HepG2 (cell line): ENCODE data around the gene ANXA6. TPM values are rescaled to one million over a fixed set of nuclear protein-coding genes. Genes with fewer than 3 reads are reported as not detected.

Experiments used
- ATAC-seq: fragments of 200-7000 bp; cut with Tn5 transposase; 3 replicates; pipeline ENCODE4 v1.9.1; 2020; ENCODE audit warnings: mild to moderate bottlenecking, moderate library complexity
- BruUV-seq: library from RNA; stranded (reverse); fragments of 400-500 nt; replicated peaks from 2 replicates; lab custom pipeline; 2021; lab: Mats Ljungman, UMichigan
- CTCF ChIA-PET: fragments of 300-600 bp; formaldehyde crosslinking; extraction: SDS; loops from one replicate; lab custom pipeline; 2021; ENCODE audit warnings: low total read pairs, inconsistent platforms, low intra/inter-chr PET ratio; lab: Yijun Ruan, JAX
- POLR2A ChIA-PET: fragments of 350-600 bp; sonication (Branson Sonifier 250); formaldehyde crosslinking; loops from one replicate; lab custom pipeline; 2020; ENCODE audit warnings: antibody characterized with exemption, inconsistent platforms; lab: Yijun Ruan, JAX
- DNase-seq: peaks from one replicate; pipeline ENCODE4 v3.0.0-alpha.2; 2015; ENCODE audit warnings: low spot score
- FAIRE-seq: peaks from 3 replicates; lab custom pipeline; 2011; peaks lifted over from hg19 to GRCh38; lab: Jason Lieb, UNC
- H2AFZ ChIP-seq: one replicate; pipeline ENCODE4 v1.6.1; 2011; ENCODE audit warnings: low read length, inconsistent platforms
- H3K27ac ChIP-seq: fragments of 300-600 bp; 3 replicates; pipeline ENCODE4 v1.8.0; 2011; ENCODE audit warnings: mixed run types, mild to moderate bottlenecking, mixed read lengths, low read length, inconsistent platforms; ENCODE audit not compliant: insufficient read depth; ENCODE audit errors: extremely low read length
- H3K27me3 ChIP-seq, 2 experiments: fragments of 200-600 bp in 1 of 2; 2 replicates in 1 of 2; 3 replicates in 1 of 2; pipeline versions ENCODE4 v1.6.0 to v1.8.0; 2011; ENCODE audit warnings: low read length in 2 of 2, mild to moderate bottlenecking in 2 of 2, moderate library complexity in 2 of 2, inconsistent platforms in 1 of 2; ENCODE audit not compliant: insufficient read depth in 2 of 2, control insufficient read depth in 1 of 2
- H3K36me3 ChIP-seq, 2 experiments: fragments of 200-600 bp in 1 of 2; replicated peaks in 1 of 2; 2 replicates in 1 of 2; 3 replicates in 1 of 2; pipeline versions ENCODE4 v1.5.1 to v1.8.0; 2011; ENCODE audit warnings: low read length in 2 of 2, inconsistent platforms in 1 of 2; ENCODE audit not compliant: insufficient read depth in 2 of 2, control insufficient read depth in 1 of 2
- H3K4me1 ChIP-seq: 2 replicates; pipeline ENCODE4 v1.5.1; 2012; ENCODE audit warnings: low read length, inconsistent platforms; ENCODE audit not compliant: insufficient read depth
- H3K4me2 ChIP-seq: 2 replicates; pipeline ENCODE4 v1.6.0; 2011; ENCODE audit warnings: low read depth, low read length, inconsistent platforms
- H3K4me3 ChIP-seq, 3 experiments: fragments of 200-600 bp in 1 of 3; sonication (generic), shearing (Covaris generic) in 1 of 3; replicated peaks in 1 of 3; 2 replicates each; pipeline ENCODE4 v1.5.1; 2011 to 2016; ENCODE audit warnings: low read length in 3 of 3, inconsistent platforms in 2 of 3, low read depth in 2 of 3, mild to moderate bottlenecking in 2 of 3, control low read depth in 1 of 3, mixed read lengths in 1 of 3; ENCODE audit not compliant: insufficient read depth in 1 of 3
- H3K79me2 ChIP-seq: one replicate; pipeline ENCODE4 v1.6.1; 2011; ENCODE audit warnings: low read length, inconsistent platforms; ENCODE audit not compliant: insufficient read depth
- H3K9ac ChIP-seq: 2 replicates; pipeline ENCODE4 v1.6.0; 2011; ENCODE audit warnings: mild to moderate bottlenecking, low read depth, low read length, inconsistent platforms; ENCODE audit not compliant: insufficient read depth
- H3K9me3 ChIP-seq: 2 replicates; pipeline ENCODE4 v1.5.1; 2012; ENCODE audit warnings: mild to moderate bottlenecking, low read length
- H4K20me1 ChIP-seq: 2 replicates; pipeline ENCODE4 v1.6.0; 2011; ENCODE audit warnings: inconsistent platforms, mild to moderate bottlenecking, low read length, moderate library complexity; ENCODE audit not compliant: insufficient read depth
- HNRNPK ChIP-seq: fragments of 200-400 bp; formaldehyde crosslinking; IDR thresholded peaks from 2 replicates; pipeline ENCODE4 v1.6.1; 2018; ENCODE audit warnings: low read length, low read depth, moderate library complexity, mild to moderate bottlenecking; ENCODE audit not compliant: poor library complexity, severe bottlenecking
- PAWR ChIP-seq: sonication (generic); formaldehyde crosslinking; IDR thresholded peaks from 2 replicates; pipeline ENCODE4 v1.4.0; 2020; ENCODE audit warnings: missing genetic modification reagents, mild to moderate bottlenecking, borderline replicate concordance
- SPEN ChIP-seq: sonication (generic); formaldehyde crosslinking; IDR thresholded peaks from 2 replicates; pipeline ENCODE4 v1.5.1; 2020; ENCODE audit warnings: low read depth, mild to moderate bottlenecking, missing genetic modification reagents
- SRSF9 ChIP-seq: fragments of 200-400 bp; formaldehyde crosslinking; IDR thresholded peaks from 2 replicates; pipeline ENCODE4 v1.6.1; 2018; ENCODE audit warnings: borderline replicate concordance, mild to moderate bottlenecking, low read depth, low read length; ENCODE audit not compliant: insufficient read depth, poor library complexity, severe bottlenecking
- THAP11 ChIP-seq: IDR thresholded peaks from 2 replicates; pipeline ENCODE4 v1.6.1; 2016; ENCODE audit warnings: missing biosample characterization, missing genetic modification reagents
- ZNF282 ChIP-seq: fragments of 450-650 bp; IDR thresholded peaks from 2 replicates; pipeline ENCODE4 v1.6.1; 2018; ENCODE audit not compliant: partially characterized antibody
- WGBS: methylation state at CpG from one replicate; pipeline ENCODE4 v1.1.6; 2017; ENCODE audit warnings: low lambda C conversion rate; 5-methylcytosine and 5-hydroxymethylcytosine counted together
- in situ Hi-C: cut with HindIII; loops from 2 replicates; pipeline ENCODE4 v1.10.0; 2017; ENCODE audit warnings: low pct_unique_long_range_greater_than_20kb; ENCODE audit not compliant: extremely low pct_ligation_motif_present
- intact Hi-C: fragments of 100-400 bp; cut with micrococcal nuclease; formaldehyde crosslinking; loops from one replicate; pipeline ENCODE4 v1.10.0; 2022; ENCODE audit not compliant: unreplicated experiment
- polyA plus RNA-seq, 8 experiments: library from polyadenylated mRNA; depleted of rRNA in 3 of 8; stranded (reverse) in 7 of 8; unstranded in 1 of 8; fragments of >200 nt; fragmentation: Illumina TruSeq in 4 of 8; extraction: Trizol in 4 of 8; gene quantifications; 2 replicates each; pipeline versions ENCODE4 v1.2.1 to v1.2.3, GENCODE V29; 2011 to 2016; ENCODE audit warnings: low read depth in 4 of 8, missing spikeins in 1 of 8, mixed read lengths in 1 of 8; ENCODE audit not compliant: insufficient read depth in 1 of 8
- total RNA-seq, 5 experiments: library from RNA; depleted of rRNA; stranded (reverse); fragments of >200 nt; fragmentation: Illumina TruSeq; extraction: Trizol; gene quantifications; 2 replicates each; pipeline ENCODE4 v1.2.3, GENCODE V29; 2016; ENCODE audit warnings: low read depth in 1 of 5
- TF ChIP-seq, protein P1 (sequence below): sonication (generic); formaldehyde crosslinking; IDR thresholded peaks from 2 replicates; pipeline ENCODE4 v1.4.0; 2020; ENCODE audit warnings: missing genetic modification reagents
- TF ChIP-seq, protein P2 (sequence below): sonication (generic); formaldehyde crosslinking; IDR thresholded peaks from 2 replicates; pipeline ENCODE4 v1.5.0; 2020; ENCODE audit warnings: missing genetic modification reagents

ANXA6 gene
- total and polyA plus RNA-seq, 2 of the 13 experiments (the other 11 are each of a cell fraction or from before 2014, with no cell fraction given) = 103 to 125 TPM

DNA sequence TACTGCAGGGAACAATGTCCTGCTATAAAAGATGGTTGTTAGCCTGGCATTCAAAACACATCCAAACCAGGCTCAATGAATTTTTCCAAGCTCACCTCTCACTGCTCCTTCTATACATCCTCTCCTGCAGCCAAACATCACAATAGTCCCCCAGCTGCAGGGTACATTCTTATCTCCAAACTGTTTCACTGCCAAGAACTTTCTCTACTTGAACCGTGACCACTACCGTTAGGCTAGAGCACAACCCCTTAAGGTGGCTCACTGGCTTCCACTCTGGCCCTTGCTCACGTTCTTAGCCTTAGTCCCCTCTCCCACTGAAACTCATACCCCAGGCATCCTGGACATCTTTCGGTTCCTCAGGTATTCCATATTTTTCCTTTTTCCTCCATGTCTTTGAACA is 29.0 kb upstream of the ANXA6 start:
- no peak for DNase-seq
- Histone ChIP-seq H3K4me3 (no peak overlapping the region), H4K20me1 (no peaks in the 10 kb centered on the region; the same call in 1 of the 2 replicates)
- TF ChIP-seq THAP11 (CRISPR knock-in tag) (no peak), PAWR (CRISPR knock-in tag) (no peak), ZNF282 (no peak)
- TF ChIP-seq, all 625 proteins: peak for 0
- H2AFZ ChIP-seq = no peak overlapping the region
- BruUV-seq = no TSS peak
- FAIRE-seq = no peak
- intact Hi-C loops (no loop called here), in situ Hi-C loops (no loop called here)
- ChIA-PET POLR2A (no interaction called here), CTCF (no interaction called here)
- over 99% methylated on average over 4 of the region's 4 CpGs for WGBS
- no peak for ATAC-seq
- no peaks in the 10 kb centered on the region for H3K9me3 ChIP-seq
- no peak overlapping the region for H3K9ac ChIP-seq
- peaks cover 0 to 7% of the 10 kb centered on the region in 2 experiments; a peak in 1 of 5 replicates for H3K36me3 ChIP-seq
- no peak overlapping the region for H3K4me2 ChIP-seq
- H3K27me3 ChIP-seq = no peaks in the 10 kb centered on the region
- no peak overlapping the region for H3K27ac ChIP-seq
- no peaks in the 10 kb centered on the region for H3K4me1 ChIP-seq
- H3K79me2 ChIP-seq = no peaks in the 10 kb centered on the region

DNA sequence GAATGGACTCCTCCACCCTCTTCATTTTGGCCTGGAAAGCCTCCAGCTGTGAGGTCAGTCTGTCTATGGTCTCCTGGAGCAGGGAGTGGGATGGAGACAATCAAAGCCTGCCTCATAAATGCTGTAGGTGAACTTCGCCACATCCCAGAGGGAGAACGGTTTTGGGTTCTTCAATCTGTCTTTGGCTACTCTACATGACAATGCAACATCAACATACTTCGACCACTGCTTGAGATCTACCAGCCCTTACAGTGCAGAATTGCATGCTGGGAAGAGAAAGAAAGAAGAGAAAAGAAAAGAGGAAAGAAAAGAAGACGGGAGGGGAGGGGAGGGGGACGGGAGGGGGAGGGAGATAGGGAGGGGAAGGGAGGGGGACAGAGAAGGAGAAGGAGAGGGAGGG is 28.5 kb upstream of the ANXA6 start:
- peaks cover 0 to 7% of the 10 kb centered on the region in 2 experiments; a peak in 1 of 5 replicates for H3K36me3 ChIP-seq
- H3K4me1 ChIP-seq = no peaks in the 10 kb centered on the region
- FAIRE-seq (no peak), DNase-seq (no peak), ATAC-seq (no peak)
- CTCF ChIA-PET = no interaction called here
- no peak overlapping the region for H3K9ac ChIP-seq
- 72% methylated on average over 5 of the region's 5 CpGs for WGBS
- TF ChIP-seq, protein P1, sequence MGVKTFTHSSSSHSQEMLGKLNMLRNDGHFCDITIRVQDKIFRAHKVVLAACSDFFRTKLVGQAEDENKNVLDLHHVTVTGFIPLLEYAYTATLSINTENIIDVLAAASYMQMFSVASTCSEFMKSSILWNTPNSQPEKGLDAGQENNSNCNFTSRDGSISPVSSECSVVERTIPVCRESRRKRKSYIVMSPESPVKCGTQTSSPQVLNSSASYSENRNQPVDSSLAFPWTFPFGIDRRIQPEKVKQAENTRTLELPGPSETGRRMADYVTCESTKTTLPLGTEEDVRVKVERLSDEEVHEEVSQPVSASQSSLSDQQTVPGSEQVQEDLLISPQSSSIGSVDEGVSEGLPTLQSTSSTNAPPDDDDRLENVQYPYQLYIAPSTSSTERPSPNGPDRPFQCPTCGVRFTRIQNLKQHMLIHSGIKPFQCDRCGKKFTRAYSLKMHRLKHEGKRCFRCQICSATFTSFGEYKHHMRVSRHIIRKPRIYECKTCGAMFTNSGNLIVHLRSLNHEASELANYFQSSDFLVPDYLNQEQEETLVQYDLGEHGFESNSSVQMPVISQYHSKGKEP (CRISPR knock-in tag) = no peak
- no peak for TF ChIP-seq SPEN
- TF ChIP-seq SRSF9 = no peak
- TF ChIP-seq HNRNPK = no peak
- TF ChIP-seq, protein P2, sequence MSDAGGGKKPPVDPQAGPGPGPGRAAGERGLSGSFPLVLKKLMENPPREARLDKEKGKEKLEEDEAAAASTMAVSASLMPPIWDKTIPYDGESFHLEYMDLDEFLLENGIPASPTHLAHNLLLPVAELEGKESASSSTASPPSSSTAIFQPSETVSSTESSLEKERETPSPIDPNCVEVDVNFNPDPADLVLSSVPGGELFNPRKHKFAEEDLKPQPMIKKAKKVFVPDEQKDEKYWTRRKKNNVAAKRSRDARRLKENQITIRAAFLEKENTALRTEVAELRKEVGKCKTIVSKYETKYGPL (CRISPR knock-in tag) = no peak
- no peak overlapping the region for H3K27ac ChIP-seq
- POLR2A ChIA-PET = no interaction called here
- no peaks in the 10 kb centered on the region for H3K79me2 ChIP-seq
- no peaks in the 10 kb centered on the region for H3K27me3 ChIP-seq
- H3K4me3 ChIP-seq = no peak overlapping the region
- no peak overlapping the region for H2AFZ ChIP-seq
- no TSS peak for BruUV-seq
- H4K20me1 ChIP-seq = no peaks in the 10 kb centered on the region; the same call in 1 of the 2 replicates
- no peaks in the 10 kb centered on the region for H3K9me3 ChIP-seq
- H3K4me2 ChIP-seq = no peak overlapping the region
- intact Hi-C loops = no loop called here
- in situ Hi-C loops = no loop called here
